GM10847 (cell line): ENCODE measurements around the gene SSH2.

Experiments used
- POLR2A ChIP-seq: IDR thresholded peaks from 2 replicates; pipeline ENCODE4 v1.6.1; 2011; ENCODE audit not compliant: insufficient read length; ENCODE audit errors: extremely low read depth

Gene SSH2

GRCh38 chr17:29616300-29617048 is 313.6 kb downstream of the SSH2 start:
- TF ChIP-seq POLR2A, result no peak

- no peak for TF ChIP-seq POLR2A
Observed at GRCh38 chr17:29615492-29616299, 314.3 kb downstream of the SSH2 start.

GRCh38 chr17:29615048-29615385 is 315.0 kb downstream of the SSH2 start:
- no peak for TF ChIP-seq POLR2A

- no peak for TF ChIP-seq POLR2A
Observed at GRCh38 chr17:29614349-29615047, 315.5 kb downstream of the SSH2 start.

- no peak for TF ChIP-seq POLR2A
Observed at GRCh38 chr17:29613856-29614255, 316.2 kb downstream of the SSH2 start.

- no peak for TF ChIP-seq POLR2A
Observed at GRCh38 chr17:29613352-29613837, 316.6 kb downstream of the SSH2 start.

- no peak for TF ChIP-seq POLR2A
Observed at GRCh38 chr17:29612404-29613280, 317.4 kb downstream of the SSH2 start.

- TF ChIP-seq POLR2A, result no peak
Observed at GRCh38 chr17:29612094-29612403, 318.0 kb downstream of the SSH2 start.

GRCh38 chr17:29611351-29612093 is 318.5 kb downstream of the SSH2 start:
- no peak for TF ChIP-seq POLR2A

GRCh38 chr17:29610395-29610794 is 319.6 kb downstream of the SSH2 start:
- no peak for TF ChIP-seq POLR2A

- TF ChIP-seq POLR2A, result no peak
Observed at GRCh38 chr17:29608986-29609385, 321.0 kb downstream of the SSH2 start.

- no peak for TF ChIP-seq POLR2A
Observed at GRCh38 chr17:29607557-29608195, 322.4 kb downstream of the SSH2 start.

- no peak for TF ChIP-seq POLR2A
Observed at GRCh38 chr17:29603109-29603674, 326.8 kb downstream of the SSH2 start.

GRCh38 chr17:29597361-29598172 is 332.5 kb downstream of the SSH2 start:
- TF ChIP-seq POLR2A, result no peak
